HepG2 (cell line): Measurements from ENCODE around the gene COBL. TPM values are rescaled to one million over a fixed set of nuclear protein-coding genes. Genes with fewer than 3 reads are reported as not detected.

Experiments used
- BHLHE40 ChIP-seq: IDR thresholded peaks from 2 replicates; pipeline ENCODE4 v1.6.1; 2011; ENCODE audit warnings: low read length, improper control_type of control experiment
- CHD2 ChIP-seq: IDR thresholded peaks from 2 replicates; pipeline ENCODE4 v1.6.1; 2011; ENCODE audit warnings: low read depth, low read length, improper control_type of control experiment
- EED ChIP-seq: sonication (generic); formaldehyde crosslinking; IDR thresholded peaks from 2 replicates; pipeline ENCODE4 v1.5.0; 2020; ENCODE audit warnings: mild to moderate bottlenecking, missing genetic modification reagents
- ETV5 ChIP-seq: IDR thresholded peaks from 2 replicates; pipeline ENCODE4 v1.6.1; 2018; ENCODE audit warnings: missing biosample characterization, missing genetic modification reagents, inconsistent platforms, borderline replicate concordance
- FIP1L1 ChIP-seq: fragments of 200-400 bp; formaldehyde crosslinking; IDR thresholded peaks from 2 replicates; pipeline ENCODE4 v1.6.1; 2018; ENCODE audit warnings: low read depth, mild to moderate bottlenecking, low read length, moderate library complexity, borderline replicate concordance; ENCODE audit not compliant: insufficient read depth
- FOSL1 ChIP-seq: sonication (generic); formaldehyde crosslinking; IDR thresholded peaks from 2 replicates; pipeline ENCODE4 v1.9.0; 2021; ENCODE audit warnings: missing genetic modification reagents, borderline replicate concordance
- GZF1 ChIP-seq: sonication (generic); formaldehyde crosslinking; IDR thresholded peaks from 2 replicates; pipeline ENCODE4 v1.5.1; 2020; ENCODE audit warnings: mild to moderate bottlenecking, missing genetic modification reagents
- HNRNPL ChIP-seq: fragments of 200-400 bp; formaldehyde crosslinking; IDR thresholded peaks from 2 replicates; pipeline ENCODE4 v1.6.1; 2017; ENCODE audit warnings: mild to moderate bottlenecking, low read depth, low read length
- HOXD1 ChIP-seq: sonication (generic); formaldehyde crosslinking; IDR thresholded peaks from 2 replicates; pipeline ENCODE4 v1.5.0; 2020; ENCODE audit warnings: missing genetic modification reagents
- JUND ChIP-seq: sonication (generic); formaldehyde crosslinking; IDR thresholded peaks from 2 replicates; pipeline ENCODE4 v1.8.0; 2022; ENCODE audit warnings: mild to moderate bottlenecking, missing genetic modification reagents
- MAFK ChIP-seq, 2 experiments: IDR thresholded peaks in 1 of 2; conservative IDR thresholded peaks in 1 of 2; 2 replicates each; pipeline ENCODE4 v1.6.1; 2011; ENCODE audit warnings: improper control_type of control experiment in 2 of 2, low read length in 2 of 2
- MED8 ChIP-seq: sonication (generic); formaldehyde crosslinking; IDR thresholded peaks from 2 replicates; pipeline ENCODE4 v1.8.1; 2023; ENCODE audit warnings: mild to moderate bottlenecking, missing genetic modification reagents; ENCODE audit not compliant: insufficient replicate concordance
- PHB2 ChIP-seq: fragments of 450-650 bp; IDR thresholded peaks from 2 replicates; pipeline ENCODE4 v1.6.1; 2018; ENCODE audit not compliant: partially characterized antibody
- SPEN ChIP-seq: sonication (generic); formaldehyde crosslinking; IDR thresholded peaks from 2 replicates; pipeline ENCODE4 v1.5.1; 2020; ENCODE audit warnings: low read depth, mild to moderate bottlenecking, missing genetic modification reagents
- TCF7 ChIP-seq: sonication (generic); IDR thresholded peaks from 2 replicates; pipeline ENCODE4 v1.6.1; 2016; ENCODE audit warnings: antibody characterized with exemption, low read depth
- U2AF1 ChIP-seq: fragments of 200-400 bp; formaldehyde crosslinking; optimal IDR thresholded peaks from 2 replicates; pipeline ENCODE3; 2017; ENCODE audit warnings: mild to moderate bottlenecking, low read depth, low read length
- ZBED4 ChIP-seq: sonication (generic); formaldehyde crosslinking; IDR thresholded peaks from 2 replicates; pipeline ENCODE4 v1.4.0; 2020; ENCODE audit warnings: missing genetic modification reagents, borderline replicate concordance
- ZGPAT ChIP-seq: IDR thresholded peaks from 2 replicates; pipeline ENCODE4 v1.6.1; 2016; ENCODE audit warnings: mild to moderate bottlenecking
- ZNF101 ChIP-seq: sonication (generic); formaldehyde crosslinking; IDR thresholded peaks from 2 replicates; pipeline ENCODE4 v1.4.0; 2020; ENCODE audit warnings: mild to moderate bottlenecking, low read depth, missing genetic modification reagents, borderline replicate concordance
- ZNF280D ChIP-seq: sonication (generic); formaldehyde crosslinking; IDR thresholded peaks from 2 replicates; pipeline ENCODE4 v1.5.1; 2020; ENCODE audit warnings: mild to moderate bottlenecking, missing genetic modification reagents
- ZNF451 ChIP-seq: sonication (generic); formaldehyde crosslinking; IDR thresholded peaks from 2 replicates; pipeline ENCODE4 v1.5.0; 2020; ENCODE audit warnings: mild to moderate bottlenecking, missing genetic modification reagents
- ZNF550 ChIP-seq: sonication (generic); formaldehyde crosslinking; IDR thresholded peaks from 2 replicates; pipeline ENCODE4 v1.4.0; 2020; ENCODE audit warnings: mild to moderate bottlenecking, missing genetic modification reagents, borderline replicate concordance
- ZNF563 ChIP-seq: sonication (generic); formaldehyde crosslinking; IDR thresholded peaks from 2 replicates; pipeline ENCODE4 v1.8.0; 2022; ENCODE audit warnings: mild to moderate bottlenecking, moderate library complexity, missing genetic modification reagents
- ZNF746 ChIP-seq: sonication (generic); formaldehyde crosslinking; IDR thresholded peaks from 2 replicates; pipeline ENCODE4 v1.8.0; 2022; ENCODE audit warnings: mild to moderate bottlenecking, missing genetic modification reagents
- polyA plus RNA-seq, 8 experiments: library from polyadenylated mRNA; depleted of rRNA in 3 of 8; stranded (reverse) in 7 of 8; unstranded in 1 of 8; fragments of >200 nt; fragmentation: Illumina TruSeq in 4 of 8; extraction: Trizol in 4 of 8; gene quantifications; 2 replicates each; pipeline versions ENCODE4 v1.2.1 to v1.2.3, GENCODE V29; 2011 to 2016; ENCODE audit warnings: low read depth in 4 of 8, missing spikeins in 1 of 8, mixed read lengths in 1 of 8; ENCODE audit not compliant: insufficient read depth in 1 of 8
- total RNA-seq, 5 experiments: library from RNA; depleted of rRNA; stranded (reverse); fragments of >200 nt; fragmentation: Illumina TruSeq; extraction: Trizol; gene quantifications; 2 replicates each; pipeline ENCODE4 v1.2.3, GENCODE V29; 2016; ENCODE audit warnings: low read depth in 1 of 5

Gene COBL
- total and polyA plus RNA-seq, 2 of the 13 experiments (the other 11 are each of a cell fraction or from before 2014, with no cell fraction given): 3.8 to 4.9 TPM

- TF ChIP-seq PHB2 (no peak), ZNF101 (no peak), MAFK (conservative IDR thresholded peaks at IDR 0.05 in 1 of 2, IDR thresholded peaks at IDR 0.05 in 1 of 2; ENCODE audit: low read length in 2 of 2) (no peak), HOXD1 (CRISPR knock-in tag) (no peak), ZGPAT (CRISPR knock-in tag) (0 out of 2 replicates have a peak, but pooled peaks have one; percentile 21), MED8 (CRISPR knock-in tag) (no peak), FIP1L1 (no peak), GZF1 (no peak), SPEN (0 out of 2 replicates have a peak, but pooled peaks have one; percentile 13), CHD2 (no peak), JUND (CRISPR knock-in tag) (no peak), ZNF550 (CRISPR knock-in tag) (no peak), ZNF746 (CRISPR knock-in tag) (no peak), U2AF1 (no peak), ZNF563 (CRISPR knock-in tag) (no peak), BHLHE40 (no peak), ZNF451 (CRISPR knock-in tag) (no peak), TCF7 (0 out of 2 replicates have a peak, but pooled peaks have one; percentile 21), ETV5 (CRISPR knock-in tag) (no peak), ZNF280D (peak; percentile 68; the same call in 1 of the 2 replicates), ZBED4 (0 out of 2 replicates have a peak, but pooled peaks have one; percentile 20), FOSL1 (CRISPR knock-in tag) (no peak), EED (CRISPR knock-in tag) (no peak), HNRNPL (no peak)
These were observed 11.8 kb upstream of the COBL start (continued) for GRCh38 chr7:51328351-51328801.
